ENCODE results near the gene PCSK6. TPM values are rescaled to one million over a fixed set of nuclear protein-coding genes. Genes with fewer than 3 reads are reported as not detected.

Gene PCSK6
- total RNA-seq, 1 experiment from 2014 or later, result 10.6 TPM

Other genes starting within 250 kb of the PCSK6 start
- 50.8 TPM for gene CHSY1, start 237.7 kb downstream of the PCSK6 start, total RNA-seq (2021; ENCODE audit: unreplicated experiment)
- gene SELENOS, start 212.2 kb downstream of the PCSK6 start, total RNA-seq (2021; ENCODE audit: unreplicated experiment), result 74.9 TPM
- 98.0 TPM for gene SNRPA1, start 194.5 kb downstream of the PCSK6 start, total RNA-seq (2021; ENCODE audit: unreplicated experiment)
- 53.4 TPM for gene TM2D3, start 162.7 kb upstream of the PCSK6 start, total RNA-seq (2021; ENCODE audit: unreplicated experiment)
- 12.4 TPM for gene TARS3, start 234.8 kb upstream of the PCSK6 start, total RNA-seq (2021; ENCODE audit: unreplicated experiment)

Data from Panc1 (cell line).